Germinal center (tissue), 1 donor: ENCODE results near the gene FNBP1.

Experiments used
- DNase-seq: peaks from one replicate; pipeline ENCODE4 v3.0.0; 2012; ENCODE audit warnings: mixed read lengths, low spot score

FNBP1 gene

DNA sequence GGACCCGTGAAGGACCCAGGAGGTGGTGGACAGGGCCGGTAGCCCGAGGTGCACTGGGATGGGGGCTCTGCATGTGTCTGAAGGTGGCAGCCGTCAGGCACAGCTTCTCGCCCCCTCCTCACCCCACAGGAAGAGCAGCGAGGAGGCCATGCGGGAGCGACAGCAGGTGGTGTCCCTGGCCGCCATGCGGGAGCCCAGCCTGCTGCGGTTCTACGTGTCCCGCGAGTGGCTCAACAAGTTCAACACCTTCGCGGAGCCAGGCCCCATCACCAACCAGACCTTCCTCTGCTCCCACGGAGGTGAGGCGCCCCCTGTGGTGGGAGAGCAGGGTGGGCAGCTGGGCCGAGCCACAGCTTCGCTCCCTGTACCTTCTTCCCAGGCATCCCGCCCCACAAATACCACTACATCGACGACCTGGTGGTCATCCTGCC is 167.8 kb downstream of the FNBP1 start:
- DNase-seq, result no peak

GRCh38 chr9:129874261-129875101 is 168.5 kb downstream of the FNBP1 start:
- DNase-seq, result no peak

DNA sequence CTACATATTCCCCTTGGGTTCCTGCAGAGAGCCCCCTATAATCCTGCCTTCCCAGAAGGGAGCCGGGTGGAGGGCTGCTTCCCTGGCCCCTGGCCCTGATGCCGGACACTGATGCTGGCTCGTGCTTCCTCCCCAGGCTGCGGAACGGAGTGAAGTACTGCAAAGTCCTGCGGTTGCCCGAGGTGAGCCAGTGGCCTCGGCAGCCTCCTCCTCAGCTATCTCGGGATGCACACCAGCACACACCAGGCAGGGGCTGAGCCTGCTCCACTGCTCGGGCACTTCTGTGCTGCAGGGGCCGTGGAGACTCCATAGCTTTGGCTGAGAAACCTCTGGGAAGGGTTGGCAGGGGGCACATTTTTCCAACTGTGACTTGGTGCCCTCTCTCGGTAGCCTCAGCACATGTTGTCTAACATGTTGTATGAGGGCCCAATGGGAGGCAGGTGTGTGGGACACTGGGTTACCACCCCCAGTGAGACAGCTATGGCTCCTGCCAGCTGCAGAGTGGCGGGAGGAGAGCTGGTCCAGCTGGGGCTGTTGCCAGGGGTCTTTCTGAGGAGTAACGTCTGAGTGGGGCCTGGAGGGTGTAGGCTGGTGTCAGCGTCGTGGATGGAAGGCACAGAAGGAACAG is 169.3 kb downstream of the FNBP1 start:
- no peak for DNase-seq

GRCh38 chr9:129871046-129871445 is 171.9 kb downstream of the FNBP1 start:
- no peak for DNase-seq

GRCh38 chr9:129869585-129870501 is 173.1 kb downstream of the FNBP1 start:
- no peak for DNase-seq

- DNase-seq, result no peak
Measured at GRCh38 chr9:129868872-129869486, 174.0 kb downstream of the FNBP1 start.

GRCh38 chr9:129868023-129868871 is 174.7 kb downstream of the FNBP1 start:
- no peak for DNase-seq

DNA sequence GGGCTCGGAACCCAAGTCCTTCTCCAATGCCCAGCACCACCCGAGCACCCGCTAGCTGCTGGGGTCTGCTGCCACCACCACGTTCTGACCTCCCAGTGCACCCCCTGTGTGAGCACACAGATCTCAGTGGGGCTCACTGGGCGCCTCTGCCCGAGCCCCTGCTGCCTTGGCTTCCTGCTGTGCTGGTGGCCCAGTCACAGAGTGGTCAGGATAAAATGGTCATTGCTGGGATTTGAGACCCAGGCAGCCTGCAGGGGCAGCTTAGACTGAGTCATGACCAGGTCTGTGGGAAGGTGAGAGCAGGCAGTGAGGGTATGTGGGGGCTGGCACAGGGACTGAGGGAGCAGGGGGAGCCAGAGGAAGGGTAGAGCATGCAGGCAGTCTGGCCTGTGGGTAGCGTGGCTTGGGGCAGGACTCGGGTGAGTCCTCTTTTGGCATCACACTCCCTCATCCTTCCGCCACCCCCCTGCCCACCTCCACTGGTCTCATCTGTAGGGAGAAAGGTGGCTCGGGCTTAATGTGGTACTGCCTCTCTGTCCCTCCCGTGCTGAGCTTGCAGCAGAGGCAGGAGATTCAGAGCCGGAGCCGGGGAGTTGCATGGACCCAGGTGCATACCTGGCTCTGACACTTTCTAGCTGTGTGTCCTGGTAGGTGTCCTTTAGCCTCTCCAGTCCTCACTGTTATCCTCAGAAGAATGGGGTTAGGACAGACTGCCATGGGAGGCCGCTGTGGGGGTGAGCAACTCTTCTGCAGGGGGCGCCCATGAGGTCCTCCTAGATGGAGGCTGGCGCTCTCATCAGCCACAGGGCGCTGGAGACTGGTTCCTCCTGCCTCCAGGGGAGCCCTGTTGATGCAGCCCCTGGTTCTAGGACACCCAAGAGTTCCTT is 175.6 kb downstream of the FNBP1 start:
- DNase-seq, result no peak

DNA sequence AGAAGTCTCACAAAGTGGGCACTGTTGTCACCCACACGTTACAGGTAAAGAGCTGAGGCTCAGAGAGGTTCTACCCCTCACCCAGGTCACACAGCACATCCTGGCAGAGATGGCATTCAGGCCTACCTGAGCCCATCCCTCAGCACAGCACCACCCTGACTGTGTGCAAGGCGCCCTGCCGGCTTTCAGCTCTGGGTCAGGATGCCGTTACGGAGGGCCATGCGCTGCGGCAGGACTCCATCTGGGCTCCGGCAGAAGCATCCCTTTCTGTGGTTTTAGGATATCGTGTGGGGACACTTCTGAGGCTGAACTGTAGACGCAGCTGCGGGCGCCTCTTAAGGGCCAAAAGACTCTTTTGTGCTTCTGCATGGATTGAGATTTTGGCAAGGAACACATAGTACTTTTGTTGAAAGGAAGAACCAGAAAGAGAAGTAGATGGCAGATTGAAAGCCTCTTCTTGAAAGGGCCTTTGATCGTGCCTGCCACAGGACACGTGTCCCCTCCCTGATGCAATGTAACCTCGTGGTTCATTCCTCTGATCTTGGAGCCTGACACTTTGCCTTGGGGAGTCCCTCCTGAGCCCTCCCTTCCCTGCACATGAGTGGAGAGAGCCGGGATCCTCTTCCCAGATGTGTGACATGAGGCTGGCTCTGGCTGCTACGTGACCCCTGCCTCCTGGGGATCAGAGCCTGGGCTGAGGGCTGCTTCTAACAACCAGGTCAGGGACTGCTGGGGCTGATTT is 176.4 kb downstream of the FNBP1 start:
- DNase-seq, result no peak

DNA sequence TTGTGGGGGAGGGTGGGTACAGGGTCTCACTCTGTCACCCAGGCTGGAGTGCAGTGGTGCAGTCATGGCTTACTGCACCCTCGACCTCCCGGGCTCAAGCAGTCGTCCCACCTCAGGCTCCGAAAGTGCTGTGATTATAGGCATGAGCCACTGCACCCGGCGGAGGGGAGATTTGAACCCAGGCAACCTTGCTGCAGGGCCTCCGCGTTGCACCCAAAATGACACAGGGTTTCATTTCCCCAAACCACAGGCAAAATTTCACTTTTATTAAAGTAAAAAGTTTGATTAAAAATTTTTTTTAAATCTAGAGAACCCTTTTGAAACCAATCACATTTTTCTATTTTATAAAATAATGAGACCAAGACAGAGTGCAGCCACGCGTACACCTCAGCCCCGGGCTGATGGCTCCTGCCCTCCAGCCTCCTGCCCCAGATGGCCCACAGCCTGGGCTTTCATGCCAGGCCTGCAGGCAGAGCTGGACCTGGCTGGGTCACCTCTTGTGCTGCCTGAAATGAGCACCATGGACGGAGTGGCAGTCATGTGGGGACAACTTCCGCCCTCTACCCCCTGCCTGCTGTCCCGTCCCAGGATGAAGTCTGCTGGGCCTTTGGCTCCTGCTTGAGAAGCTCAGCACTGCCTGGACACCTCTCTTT is 177.2 kb downstream of the FNBP1 start:
- no peak for DNase-seq

DNA sequence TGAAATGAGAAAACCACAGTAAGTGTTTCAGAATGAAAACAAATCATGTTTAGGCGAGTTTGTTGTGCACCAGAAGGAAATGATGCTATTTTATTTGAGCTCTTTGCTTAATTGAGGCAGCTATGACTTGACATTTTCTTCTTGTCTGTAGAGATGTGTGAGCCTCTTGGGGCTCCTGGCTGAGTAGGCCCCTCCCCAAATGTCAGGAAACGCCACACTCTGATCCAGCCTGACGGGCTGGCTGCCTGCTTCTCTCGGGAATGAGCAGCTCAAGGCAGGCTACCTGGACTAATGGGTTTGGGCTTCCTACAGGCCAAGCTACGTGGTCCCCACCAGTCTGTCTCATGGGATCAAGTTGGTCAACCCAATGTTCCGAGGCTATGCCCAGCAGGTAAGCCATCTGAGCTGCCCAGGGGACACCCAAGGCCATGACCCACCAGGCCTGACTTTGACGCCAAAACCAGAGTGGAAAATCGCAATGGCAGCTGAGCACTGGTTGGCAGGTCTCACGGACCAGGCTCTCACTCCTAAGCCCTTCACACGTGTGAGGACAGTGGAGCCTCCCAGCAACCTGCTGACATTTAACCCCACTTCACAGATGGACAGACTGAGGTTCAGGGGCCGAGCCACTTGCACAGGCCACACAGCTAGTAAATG is 177.9 kb downstream of the FNBP1 start:
- no peak for DNase-seq

GRCh38 chr9:129863059-129863690 is 179.8 kb downstream of the FNBP1 start:
- no peak for DNase-seq

GRCh38 chr9:129861447-129861827 is 181.6 kb downstream of the FNBP1 start:
- DNase-seq, result no peak

DNA sequence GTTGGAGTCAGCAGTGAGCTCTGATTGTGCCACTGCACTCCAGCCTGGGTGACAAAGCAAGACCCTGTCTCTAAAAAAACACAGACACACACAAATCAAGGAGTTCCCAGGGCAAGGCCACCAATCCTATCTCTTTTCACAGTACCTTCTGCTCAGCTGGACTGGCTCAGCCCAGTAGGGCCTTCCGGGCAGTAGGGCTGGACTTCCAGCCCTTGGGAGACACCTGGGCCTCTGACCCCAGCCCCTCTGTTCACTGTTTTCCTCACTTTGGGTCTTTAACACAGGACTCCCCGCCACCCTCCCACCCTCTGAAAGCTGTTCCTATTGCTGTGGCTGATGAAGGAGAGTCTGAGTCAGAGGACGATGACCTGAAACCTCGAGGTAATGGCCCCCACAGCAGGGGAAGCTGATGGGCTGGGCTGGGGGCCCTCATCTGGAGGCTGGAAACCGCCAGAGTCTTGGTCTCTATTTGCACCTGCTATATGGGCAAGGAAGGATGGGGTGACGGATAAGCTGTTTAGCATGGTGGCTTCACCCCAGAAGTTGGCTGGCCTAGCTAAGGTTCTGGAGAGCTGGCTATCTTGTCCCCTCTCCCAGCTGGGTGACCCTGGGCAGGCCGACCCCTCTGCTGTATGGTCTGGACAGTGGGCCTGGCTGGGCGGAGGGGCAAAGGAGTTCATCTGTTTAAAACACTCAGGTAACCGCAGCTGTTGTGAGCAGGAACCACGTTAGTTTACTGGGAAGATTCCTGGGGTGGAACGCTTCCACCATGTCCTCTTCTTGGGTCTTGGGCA is 182.1 kb downstream of the FNBP1 start:
- DNase-seq, result no peak

- DNase-seq, result no peak
Measured at GRCh38 chr9:129858167-129858962, 184.6 kb downstream of the FNBP1 start.

DNA sequence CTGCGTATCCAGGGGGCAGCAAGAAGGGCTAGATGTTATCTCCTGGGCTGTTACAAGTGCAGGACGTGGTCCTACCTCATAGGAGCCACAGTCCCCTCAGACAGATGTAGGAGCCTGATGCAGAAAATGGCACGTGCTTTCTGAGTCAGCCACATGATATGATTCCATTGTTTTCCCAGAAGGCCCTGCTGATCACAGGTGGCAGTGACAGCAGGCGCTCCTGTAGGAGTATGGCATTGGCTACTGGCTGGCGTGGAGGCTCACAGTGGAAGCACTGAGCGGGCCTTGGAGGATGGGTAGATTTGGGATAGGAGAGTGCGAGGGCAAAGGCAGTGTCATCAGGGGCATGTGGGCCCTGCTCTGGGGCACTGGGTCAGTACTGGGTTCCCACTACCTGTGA is 185.8 kb downstream of the FNBP1 start:
- no peak for DNase-seq
